ENCODE results near the gene KIF5B. TPM values are rescaled to one million over a fixed set of nuclear protein-coding genes. Genes with fewer than 3 reads are reported as not detected.

The KIF5B gene
- total and polyA plus RNA-seq, 2 experiments from 2014 or later, result 63.5 to 81.8 TPM

DNA sequence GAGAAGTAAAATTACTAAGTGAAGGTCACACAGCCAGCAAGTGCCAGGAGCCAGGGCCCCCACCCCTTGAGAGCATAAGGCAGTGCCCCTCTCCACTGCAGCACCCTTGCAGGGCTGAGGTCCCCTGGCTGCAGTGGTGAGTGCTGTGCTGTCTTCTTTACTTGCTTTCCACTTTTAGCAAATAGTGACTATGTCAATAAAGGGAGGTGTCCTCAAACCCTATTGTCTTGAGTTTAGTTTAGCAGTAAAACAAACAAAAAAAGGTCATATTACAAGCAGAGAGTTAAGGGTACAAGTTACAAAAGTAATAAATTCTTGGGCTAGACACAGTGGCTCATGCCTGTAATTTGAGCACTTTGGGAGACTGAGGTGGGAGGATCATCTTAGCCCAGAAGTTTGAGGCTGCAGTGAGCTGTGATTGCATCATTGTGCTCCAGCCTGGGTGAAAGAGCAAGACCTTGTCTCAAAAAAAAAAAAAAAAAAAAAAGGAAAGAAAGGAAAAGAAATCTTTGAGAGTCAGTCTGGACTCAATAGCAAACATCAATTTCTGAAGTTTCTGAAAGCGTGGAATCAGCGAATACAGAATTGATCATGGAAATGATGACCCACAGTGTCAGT lies 39.0 kb upstream of the KIF5B start:
- Mint-ChIP-seq H3K9me3 (peaks cover 24% of the 10 kb centered on the region), H3K4me3 (no peak overlapping the region), H3K4me1 (no peaks in the 10 kb centered on the region), H3K27me3 (ENCODE audit: insufficient read depth, low read depth, poor library complexity) (no peaks in the 10 kb centered on the region), H3K27ac (no peak overlapping the region), H3K36me3 (ENCODE audit: low read depth) (peaks cover 6% of the 10 kb centered on the region; the same call in 1 of the 3 replicates)
- Histone ChIP-seq H3K27me3 (ENCODE audit: insufficient read depth) (no peaks in the 10 kb centered on the region), H3K79me2 (replicated peaks; ENCODE audit: insufficient read depth) (no peaks in the 10 kb centered on the region), H3K27ac (ENCODE audit: low read depth) (no peak overlapping the region), H3K4me2 (no peak overlapping the region), H2AFZ (peak overlapping the region; percentile 6; the same call in 1 of the 2 replicates), H3K36me3 (ENCODE audit: insufficient read depth) (no peaks in the 10 kb centered on the region; the same call in 1 of the 2 replicates), H4K20me1 (replicated peaks; ENCODE audit: insufficient read depth) (no peaks in the 10 kb centered on the region), H3K4me3 (no peak overlapping the region), H3K9me2 (ENCODE audit: insufficient read depth) (no peaks in the 10 kb centered on the region), H3K4me1 (ENCODE audit: insufficient read depth) (no peaks in the 10 kb centered on the region), H3F3A (replicated peaks; ENCODE audit: low read depth) (no peaks in the 10 kb centered on the region)
- no peak for DNase-seq (ENCODE audit: low spot score)
- no peak for TF ChIP-seq ZNF331 (CRISPR knock-in tag; IDR thresholded peaks at IDR 0.05; ENCODE audit: low read depth)
- TF ChIP-seq STAT1 (IDR thresholded peaks at IDR 0.05; ENCODE audit: unreplicated experiment), result no peak
- no peak for TF ChIP-seq ZNF114 (CRISPR knock-in tag; IDR thresholded peaks at IDR 0.05)
- TF ChIP-seq, protein P1, sequence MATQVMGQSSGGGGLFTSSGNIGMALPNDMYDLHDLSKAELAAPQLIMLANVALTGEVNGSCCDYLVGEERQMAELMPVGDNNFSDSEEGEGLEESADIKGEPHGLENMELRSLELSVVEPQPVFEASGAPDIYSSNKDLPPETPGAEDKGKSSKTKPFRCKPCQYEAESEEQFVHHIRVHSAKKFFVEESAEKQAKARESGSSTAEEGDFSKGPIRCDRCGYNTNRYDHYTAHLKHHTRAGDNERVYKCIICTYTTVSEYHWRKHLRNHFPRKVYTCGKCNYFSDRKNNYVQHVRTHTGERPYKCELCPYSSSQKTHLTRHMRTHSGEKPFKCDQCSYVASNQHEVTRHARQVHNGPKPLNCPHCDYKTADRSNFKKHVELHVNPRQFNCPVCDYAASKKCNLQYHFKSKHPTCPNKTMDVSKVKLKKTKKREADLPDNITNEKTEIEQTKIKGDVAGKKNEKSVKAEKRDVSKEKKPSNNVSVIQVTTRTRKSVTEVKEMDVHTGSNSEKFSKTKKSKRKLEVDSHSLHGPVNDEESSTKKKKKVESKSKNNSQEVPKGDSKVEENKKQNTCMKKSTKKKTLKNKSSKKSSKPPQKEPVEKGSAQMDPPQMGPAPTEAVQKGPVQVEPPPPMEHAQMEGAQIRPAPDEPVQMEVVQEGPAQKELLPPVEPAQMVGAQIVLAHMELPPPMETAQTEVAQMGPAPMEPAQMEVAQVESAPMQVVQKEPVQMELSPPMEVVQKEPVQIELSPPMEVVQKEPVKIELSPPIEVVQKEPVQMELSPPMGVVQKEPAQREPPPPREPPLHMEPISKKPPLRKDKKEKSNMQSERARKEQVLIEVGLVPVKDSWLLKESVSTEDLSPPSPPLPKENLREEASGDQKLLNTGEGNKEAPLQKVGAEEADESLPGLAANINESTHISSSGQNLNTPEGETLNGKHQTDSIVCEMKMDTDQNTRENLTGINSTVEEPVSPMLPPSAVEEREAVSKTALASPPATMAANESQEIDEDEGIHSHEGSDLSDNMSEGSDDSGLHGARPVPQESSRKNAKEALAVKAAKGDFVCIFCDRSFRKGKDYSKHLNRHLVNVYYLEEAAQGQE (IDR thresholded peaks at IDR 0.05; ENCODE audit: unreplicated experiment), result no peak
- no peak for TF ChIP-seq CREB1 (CRISPR knock-in tag; IDR thresholded peaks at IDR 0.05; ENCODE audit: low read depth)
- TF ChIP-seq JUNB (IDR thresholded peaks at IDR 0.05; ENCODE audit: unreplicated experiment), result no peak
- no peak for TF ChIP-seq POLR2AphosphoS5 (IDR thresholded peaks at IDR 0.05; ENCODE audit: low read depth)
- TF ChIP-seq, protein P2, sequence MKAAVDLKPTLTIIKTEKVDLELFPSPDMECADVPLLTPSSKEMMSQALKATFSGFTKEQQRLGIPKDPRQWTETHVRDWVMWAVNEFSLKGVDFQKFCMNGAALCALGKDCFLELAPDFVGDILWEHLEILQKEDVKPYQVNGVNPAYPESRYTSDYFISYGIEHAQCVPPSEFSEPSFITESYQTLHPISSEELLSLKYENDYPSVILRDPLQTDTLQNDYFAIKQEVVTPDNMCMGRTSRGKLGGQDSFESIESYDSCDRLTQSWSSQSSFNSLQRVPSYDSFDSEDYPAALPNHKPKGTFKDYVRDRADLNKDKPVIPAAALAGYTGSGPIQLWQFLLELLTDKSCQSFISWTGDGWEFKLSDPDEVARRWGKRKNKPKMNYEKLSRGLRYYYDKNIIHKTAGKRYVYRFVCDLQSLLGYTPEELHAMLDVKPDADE (IDR thresholded peaks at IDR 0.05), result no peak
- TF ChIP-seq NANOG (IDR thresholded peaks at IDR 0.05; ENCODE audit: borderline replicate concordance), result no peak
- no peak for TF ChIP-seq EZH2 (IDR thresholded peaks at IDR 0.05; ENCODE audit: low read depth, unreplicated experiment)
- TF ChIP-seq EZH2phosphoT487 (IDR thresholded peaks at IDR 0.05; ENCODE audit: unreplicated experiment), result no peak
- TF ChIP-seq, protein P3, sequence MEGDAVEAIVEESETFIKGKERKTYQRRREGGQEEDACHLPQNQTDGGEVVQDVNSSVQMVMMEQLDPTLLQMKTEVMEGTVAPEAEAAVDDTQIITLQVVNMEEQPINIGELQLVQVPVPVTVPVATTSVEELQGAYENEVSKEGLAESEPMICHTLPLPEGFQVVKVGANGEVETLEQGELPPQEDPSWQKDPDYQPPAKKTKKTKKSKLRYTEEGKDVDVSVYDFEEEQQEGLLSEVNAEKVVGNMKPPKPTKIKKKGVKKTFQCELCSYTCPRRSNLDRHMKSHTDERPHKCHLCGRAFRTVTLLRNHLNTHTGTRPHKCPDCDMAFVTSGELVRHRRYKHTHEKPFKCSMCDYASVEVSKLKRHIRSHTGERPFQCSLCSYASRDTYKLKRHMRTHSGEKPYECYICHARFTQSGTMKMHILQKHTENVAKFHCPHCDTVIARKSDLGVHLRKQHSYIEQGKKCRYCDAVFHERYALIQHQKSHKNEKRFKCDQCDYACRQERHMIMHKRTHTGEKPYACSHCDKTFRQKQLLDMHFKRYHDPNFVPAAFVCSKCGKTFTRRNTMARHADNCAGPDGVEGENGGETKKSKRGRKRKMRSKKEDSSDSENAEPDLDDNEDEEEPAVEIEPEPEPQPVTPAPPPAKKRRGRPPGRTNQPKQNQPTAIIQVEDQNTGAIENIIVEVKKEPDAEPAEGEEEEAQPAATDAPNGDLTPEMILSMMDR (conservative IDR thresholded peaks at IDR 0.05; ENCODE audit: low read depth in 2 of 2), result no peak
- TF ChIP-seq ZNF462 (CRISPR knock-in tag; IDR thresholded peaks at IDR 0.05), result no peak
- ATAC-seq, result no peak

Measured in GM23338 (cell line).